ENCODE data around the gene PCTP.

Gene PCTP

GRCh38 chr17:55720919-55721836 lies 29.7 kb upstream of the PCTP start:
- no peaks in the 10 kb centered on the region for H3K9me3 ChIP-seq (ENCODE audit: control insufficient read depth, insufficient read depth, low read length)
- no peaks in the 10 kb centered on the region for H3K36me3 ChIP-seq (ENCODE audit: insufficient read depth, low read length)
- H3K9ac ChIP-seq (ENCODE audit: low read depth, low read length) = no peak overlapping the region
- peaks cover 14% of the 10 kb centered on the region for H3K4me1 ChIP-seq (ENCODE audit: insufficient read depth, low read length)

- peaks cover 19% of the 10 kb centered on the region for H3K4me1 ChIP-seq (ENCODE audit: insufficient read depth, low read length)
- peak overlapping the region; percentile 35; the same call in 1 of the 2 replicates for H3K9ac ChIP-seq (ENCODE audit: low read depth, low read length)
- no peaks in the 10 kb centered on the region for H3K9me3 ChIP-seq (ENCODE audit: control insufficient read depth, insufficient read depth, low read length)
- H3K36me3 ChIP-seq (ENCODE audit: insufficient read depth, low read length) = no peaks in the 10 kb centered on the region
Observed at GRCh38 chr17:55722016-55722736, 28.7 kb upstream of the PCTP start.

GRCh38 chr17:55722742-55723487 lies 27.9 kb upstream of the PCTP start, which contains the start of gene TMEM100:
Gene TMEM100 (minus strand): TSS chr17:55722864. CDS start chr17:55721070, 1,794 bp downstream.
- Histone ChIP-seq H3K9me3 (ENCODE audit: control insufficient read depth, insufficient read depth, low read length) (no peaks in the 10 kb centered on the region), H3K9ac (ENCODE audit: low read depth, low read length) (peak within 1 kb of the TSS; percentile 35; the same call in 1 of the 2 replicates), H3K36me3 (ENCODE audit: insufficient read depth, low read length) (no peaks in the 10 kb centered on the region), H3K4me1 (ENCODE audit: insufficient read depth, low read length) (peaks cover 26% of the 10 kb centered on the region)

- Histone ChIP-seq H3K36me3 (ENCODE audit: insufficient read depth, low read length) (no peaks in the 10 kb centered on the region), H3K9me3 (ENCODE audit: control insufficient read depth, insufficient read depth, low read length) (no peaks in the 10 kb centered on the region), H3K4me1 (ENCODE audit: insufficient read depth, low read length) (peaks cover 24% of the 10 kb centered on the region), H3K9ac (ENCODE audit: low read depth, low read length) (no peak overlapping the region)
Observed at GRCh38 chr17:55723488-55723848, 27.4 kb upstream of the PCTP start.

- H3K9me3 ChIP-seq (ENCODE audit: control insufficient read depth, insufficient read depth, low read length) = no peaks in the 10 kb centered on the region
- H3K36me3 ChIP-seq (ENCODE audit: insufficient read depth, low read length) = no peaks in the 10 kb centered on the region
- peaks cover 28% of the 10 kb centered on the region for H3K4me1 ChIP-seq (ENCODE audit: insufficient read depth, low read length)
- H3K9ac ChIP-seq (ENCODE audit: low read depth, low read length) = no peak overlapping the region
Observed at GRCh38 chr17:55726440-55726839, 24.4 kb upstream of the PCTP start.

- Histone ChIP-seq H3K4me1 (ENCODE audit: insufficient read depth, low read length) (peaks cover 35% of the 10 kb centered on the region), H3K36me3 (ENCODE audit: insufficient read depth, low read length) (no peaks in the 10 kb centered on the region), H3K9me3 (ENCODE audit: control insufficient read depth, insufficient read depth, low read length) (no peaks in the 10 kb centered on the region), H3K9ac (ENCODE audit: low read depth, low read length) (no peak overlapping the region)
Observed at GRCh38 chr17:55727275-55727674, 23.6 kb upstream of the PCTP start.

- H3K9me3 ChIP-seq (ENCODE audit: control insufficient read depth, insufficient read depth, low read length) = no peaks in the 10 kb centered on the region
- no peak overlapping the region for H3K9ac ChIP-seq (ENCODE audit: low read depth, low read length)
- peaks cover 42% of the 10 kb centered on the region for H3K4me1 ChIP-seq (ENCODE audit: insufficient read depth, low read length)
- H3K36me3 ChIP-seq (ENCODE audit: insufficient read depth, low read length) = no peaks in the 10 kb centered on the region
Observed at GRCh38 chr17:55727920-55728319, 22.9 kb upstream of the PCTP start.

GRCh38 chr17:55728361-55728760 lies 22.5 kb upstream of the PCTP start:
- H3K36me3 ChIP-seq (ENCODE audit: insufficient read depth, low read length) = no peaks in the 10 kb centered on the region
- no peak overlapping the region for H3K9ac ChIP-seq (ENCODE audit: low read depth, low read length)
- peaks cover 40% of the 10 kb centered on the region for H3K4me1 ChIP-seq (ENCODE audit: insufficient read depth, low read length)
- no peaks in the 10 kb centered on the region for H3K9me3 ChIP-seq (ENCODE audit: control insufficient read depth, insufficient read depth, low read length)

GRCh38 chr17:55728833-55729232 lies 22.0 kb upstream of the PCTP start:
- Histone ChIP-seq H3K4me1 (ENCODE audit: insufficient read depth, low read length) (peaks cover 44% of the 10 kb centered on the region), H3K36me3 (ENCODE audit: insufficient read depth, low read length) (no peaks in the 10 kb centered on the region), H3K9ac (ENCODE audit: low read depth, low read length) (no peak overlapping the region), H3K9me3 (ENCODE audit: control insufficient read depth, insufficient read depth, low read length) (no peaks in the 10 kb centered on the region)

- H3K9ac ChIP-seq (ENCODE audit: low read depth, low read length) = no peak overlapping the region
- H3K4me1 ChIP-seq (ENCODE audit: insufficient read depth, low read length) = peaks cover 47% of the 10 kb centered on the region
- no peaks in the 10 kb centered on the region for H3K36me3 ChIP-seq (ENCODE audit: insufficient read depth, low read length)
- no peaks in the 10 kb centered on the region for H3K9me3 ChIP-seq (ENCODE audit: control insufficient read depth, insufficient read depth, low read length)
Observed at GRCh38 chr17:55729484-55729883, 21.4 kb upstream of the PCTP start.

GRCh38 chr17:55730380-55730779 lies 20.5 kb upstream of the PCTP start:
- H3K9ac ChIP-seq (ENCODE audit: low read depth, low read length) = no peak overlapping the region
- H3K9me3 ChIP-seq (ENCODE audit: control insufficient read depth, insufficient read depth, low read length) = no peaks in the 10 kb centered on the region
- H3K4me1 ChIP-seq (ENCODE audit: insufficient read depth, low read length) = peaks cover 41% of the 10 kb centered on the region
- H3K36me3 ChIP-seq (ENCODE audit: insufficient read depth, low read length) = no peaks in the 10 kb centered on the region

GRCh38 chr17:55730808-55731207 lies 20.0 kb upstream of the PCTP start:
- Histone ChIP-seq H3K4me1 (ENCODE audit: insufficient read depth, low read length) (peaks cover 41% of the 10 kb centered on the region), H3K9me3 (ENCODE audit: control insufficient read depth, insufficient read depth, low read length) (no peaks in the 10 kb centered on the region), H3K9ac (ENCODE audit: low read depth, low read length) (no peak overlapping the region), H3K36me3 (ENCODE audit: insufficient read depth, low read length) (no peaks in the 10 kb centered on the region)

GRCh38 chr17:55731586-55732250 lies 19.1 kb upstream of the PCTP start:
- H3K36me3 ChIP-seq (ENCODE audit: insufficient read depth, low read length) = no peaks in the 10 kb centered on the region
- peak overlapping the region; percentile 4; the same call in 1 of the 2 replicates for H3K9ac ChIP-seq (ENCODE audit: low read depth, low read length)
- H3K9me3 ChIP-seq (ENCODE audit: control insufficient read depth, insufficient read depth, low read length) = no peaks in the 10 kb centered on the region
- peaks cover 38% of the 10 kb centered on the region for H3K4me1 ChIP-seq (ENCODE audit: insufficient read depth, low read length)

All from ES-I3 (cell line).